NCI-H2171 treated with DMSO at 0.1 percent for 48 hours (cell line): ENCODE results near the gene NUTM2E.
"Not testable (repeated sequence)": the region's sequence is repeated elsewhere in the genome, so short reads cannot be mapped to it uniquely, and the experiment has no call there.

Source experiments
- DNase-seq: peaks from one replicate; lab custom pipeline; 2025; lab: John Stamatoyannopoulos, UW

The NUTM2E gene

GRCh38 chr10:79826496-79827215 lies at the start of gene NUTM2E:
NUTM2E (plus strand) TSS chr10:79826739; CDS start chr10:79841741, 15,002 bp downstream.
- peak; percentile 75 for DNase-seq

DNA sequence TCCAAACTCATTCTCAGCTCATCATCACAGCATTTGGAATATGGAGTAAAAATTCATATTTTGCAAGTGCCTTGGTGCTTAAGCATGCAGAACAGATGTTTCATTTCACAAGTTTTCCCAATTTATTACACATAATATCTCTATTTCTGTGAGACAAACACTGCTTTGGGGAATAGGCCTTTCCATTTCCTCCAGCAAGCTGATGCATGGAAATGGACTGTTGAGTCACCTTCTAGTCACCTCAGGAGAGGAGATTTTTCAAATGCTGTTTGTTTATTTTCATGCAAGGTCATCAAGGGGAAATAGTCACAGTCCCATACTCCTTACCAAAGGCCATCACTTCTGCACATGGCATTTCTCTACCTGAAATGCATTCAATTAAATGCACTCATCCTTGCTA lies 48.5 kb upstream of the NUTM2E start:
- not testable (repeated sequence) for DNase-seq

- not testable (repeated sequence) for DNase-seq
Observed at GRCh38 chr10:79779310-79779938, 47.1 kb upstream of the NUTM2E start.

DNA sequence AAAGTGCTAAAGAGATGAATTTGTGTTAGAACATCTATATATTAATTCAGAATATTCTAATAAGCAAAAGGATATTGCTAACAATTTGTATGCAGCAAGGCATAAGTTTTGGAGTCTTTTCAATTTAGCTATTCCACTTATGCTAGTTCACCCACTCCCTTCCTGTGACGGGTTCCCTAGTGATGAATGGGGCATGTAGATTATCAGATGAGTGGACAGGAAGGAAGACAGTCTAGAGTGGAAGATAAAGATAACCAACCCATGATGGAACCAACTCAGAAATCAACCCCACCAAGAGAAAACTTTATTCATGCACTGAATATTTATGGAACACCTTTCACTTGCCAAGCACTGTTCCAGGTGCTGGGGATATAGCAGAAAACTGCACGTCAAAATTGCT lies 46.5 kb upstream of the NUTM2E start:
- not testable (repeated sequence) for DNase-seq

DNA sequence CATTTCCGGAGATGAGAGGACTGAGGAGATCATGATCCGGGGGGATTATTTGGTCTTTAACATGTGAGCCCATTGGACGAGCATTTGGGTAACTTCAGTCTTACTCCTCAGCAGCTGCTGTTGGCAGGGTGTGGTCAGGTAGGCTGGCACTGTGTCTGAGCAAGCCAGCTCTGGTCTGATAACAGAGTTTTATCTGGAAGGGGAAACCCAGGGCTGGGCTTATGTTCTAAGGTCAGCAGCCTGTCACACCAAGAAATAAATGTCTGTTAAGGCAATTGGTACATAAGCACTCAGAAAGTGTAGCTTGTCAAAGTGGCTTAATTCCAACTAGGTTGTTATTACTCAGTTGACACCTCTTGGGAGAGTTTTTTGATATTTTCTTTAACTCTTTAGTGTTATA lies 45.0 kb upstream of the NUTM2E start:
- not testable (repeated sequence) for DNase-seq

GRCh38 chr10:79787455-79787952 lies 39.0 kb upstream of the NUTM2E start:
- DNase-seq: not testable (repeated sequence)

DNA sequence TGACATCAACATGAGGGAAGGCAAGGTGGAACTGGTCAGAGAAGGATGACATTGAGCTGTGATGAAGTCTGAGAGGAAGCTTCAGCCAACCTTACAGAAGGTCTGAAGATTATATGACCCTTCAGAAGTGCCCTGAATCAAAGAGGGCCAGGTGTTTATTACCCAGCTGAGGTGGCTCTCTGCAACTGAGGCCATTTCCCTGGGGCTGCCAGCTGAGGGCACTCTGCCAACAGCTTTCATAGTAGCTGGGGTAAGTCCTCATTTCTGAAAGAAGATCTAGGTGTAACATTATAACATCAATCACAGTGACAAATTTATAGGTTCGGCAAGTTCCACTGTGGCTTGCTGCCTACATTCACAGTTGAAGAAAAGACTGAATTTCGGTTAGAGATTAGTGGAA lies 37.2 kb upstream of the NUTM2E start:
- not testable (repeated sequence) for DNase-seq

DNA sequence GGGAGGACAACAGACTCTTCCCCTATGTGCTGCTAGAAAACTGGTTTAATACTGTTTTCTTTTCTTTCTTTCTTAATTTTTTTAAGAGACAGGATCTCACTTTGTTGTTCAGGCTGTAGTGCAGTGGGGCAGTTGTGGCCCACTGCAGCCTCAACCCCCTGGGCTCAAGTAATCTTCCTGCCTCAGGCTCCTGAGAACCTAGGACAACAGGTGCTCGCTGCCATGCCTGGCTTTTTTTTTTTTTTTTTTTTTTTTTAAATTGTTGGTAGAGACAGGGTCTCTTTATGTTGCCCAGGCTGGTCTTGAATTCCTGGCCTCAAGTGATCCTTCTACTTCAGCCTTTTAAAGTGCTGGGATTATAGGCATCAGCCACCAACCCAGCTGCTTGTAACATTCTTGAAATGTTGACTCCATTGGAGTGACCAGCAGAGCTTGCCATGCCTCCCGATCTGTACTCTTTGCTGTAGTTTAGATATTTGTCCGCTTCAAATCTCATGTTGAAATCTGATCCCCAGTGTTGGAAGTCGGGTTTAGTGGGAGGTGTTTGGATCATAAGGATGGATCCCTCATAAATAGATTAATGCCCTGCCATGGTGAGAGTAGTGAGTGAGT lies 34.5 kb upstream of the NUTM2E start:
- not testable (repeated sequence) for DNase-seq

DNA sequence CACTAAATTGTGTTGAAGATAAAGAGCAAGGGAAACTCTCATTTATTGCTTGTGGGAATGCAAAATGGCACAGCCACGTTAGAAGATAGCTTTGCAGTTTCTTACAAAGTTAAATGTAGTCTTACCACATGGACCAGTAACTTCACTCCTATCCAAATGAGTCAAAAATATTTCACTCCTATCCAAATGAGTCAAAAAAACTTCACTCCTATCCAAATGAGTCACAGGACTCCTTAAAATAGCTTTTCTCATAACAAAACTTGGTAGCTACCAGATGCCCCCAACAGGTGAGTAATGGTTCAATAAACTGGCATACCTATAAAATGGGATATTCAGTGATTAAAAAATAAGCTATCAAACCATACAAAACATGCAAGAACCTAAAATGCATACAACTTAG lies 27.2 kb upstream of the NUTM2E start:
- not testable (repeated sequence) for DNase-seq

DNA sequence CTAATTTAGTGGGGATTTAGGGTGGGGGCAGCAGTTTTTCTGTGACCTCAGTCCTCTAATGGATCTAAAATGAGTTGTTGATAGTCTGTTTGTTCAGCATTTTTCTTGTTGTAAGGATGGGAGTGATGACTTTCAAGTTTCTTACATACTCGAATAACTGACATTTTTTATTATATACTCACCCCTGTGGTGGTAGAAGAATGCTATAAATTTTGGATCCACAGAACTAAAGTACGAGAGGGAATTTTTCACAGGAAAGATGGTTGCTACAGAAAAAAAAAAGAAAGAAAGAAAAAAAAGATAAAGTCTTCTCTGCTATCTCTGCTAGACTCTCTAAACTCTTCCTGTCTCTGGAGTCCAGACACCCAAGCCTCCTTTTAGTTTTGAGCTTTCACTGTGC lies 20.7 kb upstream of the NUTM2E start:
- not testable (repeated sequence) for DNase-seq

GRCh38 chr10:79811895-79812294 lies 14.6 kb upstream of the NUTM2E start:
- DNase-seq: not testable (repeated sequence)

DNA sequence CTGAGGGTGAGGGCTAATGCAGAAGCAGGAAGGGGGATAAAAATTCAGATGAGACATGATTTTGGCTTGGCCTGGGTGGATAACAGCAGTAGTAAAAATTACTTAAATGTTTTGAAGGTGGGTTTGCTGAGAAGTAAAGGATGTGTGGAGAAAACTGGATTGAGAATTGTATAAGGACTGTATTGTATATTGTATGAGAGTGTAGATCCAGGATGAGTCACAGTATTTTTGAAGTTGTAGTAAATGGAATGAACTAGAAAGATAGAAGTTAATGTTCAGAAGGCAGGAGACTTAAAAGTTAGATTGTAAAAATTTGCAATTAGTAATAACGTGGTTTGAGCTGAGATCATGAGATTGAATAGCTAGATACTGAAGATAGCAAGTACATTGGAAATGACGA lies 10.2 kb upstream of the NUTM2E start:
- not testable (repeated sequence) for DNase-seq

- not testable (repeated sequence) for DNase-seq
Observed at GRCh38 chr10:79823387-79823786, 3.2 kb upstream of the NUTM2E start.

- not testable (repeated sequence) for DNase-seq
Observed at GRCh38 chr10:79825587-79826011, 940 bp upstream of the NUTM2E start.

DNA sequence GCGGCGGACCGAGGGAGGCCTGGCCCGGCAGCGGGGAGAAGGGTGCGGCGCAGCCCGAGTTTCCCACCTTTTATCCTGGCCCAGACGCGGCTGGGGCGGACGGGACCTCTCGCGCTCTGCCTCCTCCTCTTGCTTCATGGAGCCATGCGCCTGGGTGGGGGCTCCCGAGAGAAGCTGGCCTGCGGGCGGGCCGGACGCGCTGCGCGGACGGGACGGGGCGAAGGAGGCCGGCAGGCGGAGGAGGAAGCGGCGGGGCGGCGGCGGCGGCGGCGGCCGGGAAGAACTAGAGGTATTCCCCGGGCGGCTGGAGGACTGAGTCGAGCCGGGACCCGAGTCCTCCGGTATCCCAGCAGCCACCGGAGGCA lies 426 bp upstream of the NUTM2E start:
- DNase-seq: not testable (repeated sequence)

- not testable (repeated sequence) for DNase-seq
Observed at GRCh38 chr10:79833833-79834232, 7.3 kb downstream of the NUTM2E start.

DNA sequence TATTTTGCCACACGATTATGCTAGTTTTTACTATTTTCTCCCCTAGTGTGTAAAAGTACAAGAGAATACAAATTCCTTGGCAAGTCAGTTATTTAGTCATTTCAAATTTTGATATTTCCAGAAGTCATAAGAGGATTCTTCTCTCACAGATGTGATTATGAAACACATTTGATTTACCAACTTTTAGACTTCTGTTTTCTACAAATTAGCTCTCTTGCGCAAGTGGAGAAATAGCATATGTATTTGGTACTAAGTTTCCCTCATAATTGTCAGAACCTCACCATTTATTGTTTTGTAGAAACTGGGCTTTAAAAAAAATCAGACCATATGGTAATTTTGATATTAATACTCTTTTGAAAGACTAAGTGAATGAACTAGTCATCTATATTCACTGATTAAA lies 9.4 kb downstream of the NUTM2E start:
- not testable (repeated sequence) for DNase-seq

- DNase-seq: not testable (repeated sequence)
Observed at GRCh38 chr10:79836891-79837290, 10.4 kb downstream of the NUTM2E start.

DNA sequence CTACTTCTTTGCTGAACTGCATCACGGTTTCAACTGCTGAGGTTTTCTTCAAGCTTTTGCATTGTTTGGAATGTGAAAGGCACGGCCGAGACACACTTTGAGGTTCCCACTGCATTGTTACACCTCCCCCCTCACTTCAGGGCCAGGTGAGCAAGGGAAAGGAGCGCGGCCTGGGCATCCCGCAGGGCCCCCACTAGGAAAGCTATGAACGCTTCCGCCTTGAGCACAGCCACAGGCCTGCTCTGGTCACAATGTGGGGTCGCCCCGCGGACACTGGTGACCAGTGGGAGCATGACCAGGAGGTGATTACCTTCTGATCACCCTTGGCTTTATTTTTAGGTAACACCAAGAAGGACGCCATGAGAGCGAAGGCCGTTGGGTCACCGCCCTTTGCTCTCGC lies 11.9 kb downstream of the NUTM2E start:
- not testable (repeated sequence) for DNase-seq

GRCh38 chr10:79853191-79853854 lies 26.8 kb downstream of the NUTM2E start:
- not testable (repeated sequence) for DNase-seq

- not testable (repeated sequence) for DNase-seq
Observed at GRCh38 chr10:79862269-79862668, 35.7 kb downstream of the NUTM2E start.

GRCh38 chr10:79862803-79863202 lies 36.3 kb downstream of the NUTM2E start:
- DNase-seq: not testable (repeated sequence)
